Neural cell (in vitro differentiated cells): ENCODE measurements around the gene ERC2.

ENCODE experiments used
- CTCF ChIP-seq: fragments of 450-650 bp; IDR thresholded peaks from 2 replicates; pipeline ENCODE4 v1.5.1; 2014; ENCODE audit warnings: antibody characterized with exemption, mild to moderate bottlenecking, moderate library complexity; ENCODE audit not compliant: poor library complexity, severe bottlenecking
- RAD21 ChIP-seq: fragments of 450-650 bp; conservative IDR thresholded peaks from 2 replicates; pipeline ENCODE4 v1.6.1; 2014; ENCODE audit warnings: antibody characterized with exemption, mild to moderate bottlenecking, moderate library complexity

GRCh38 chr3:55708921-55709320 lies 759.3 kb downstream of the ERC2 start:
- TF ChIP-seq RAD21 = no peak
- no peak for TF ChIP-seq CTCF
